ENCODE measurements around the gene CDC42EP3.

CDC42EP3 gene

GRCh38 chr2:37623971-37624900 lies 47.2 kb downstream of the CDC42EP3 start:
- H3K9me3 Mint-ChIP-seq: no peaks in the 10 kb centered on the region
- DNase-seq: no peak
- H3K36me3 Mint-ChIP-seq (ENCODE audit: low read depth): no peaks in the 10 kb centered on the region
- H3K27me3 Mint-ChIP-seq (ENCODE audit: low read depth, poor library complexity): no peaks in the 10 kb centered on the region
- TF ChIP-seq CTCF (IDR thresholded peaks at IDR 0.05): no peak
- H3K4me1 Mint-ChIP-seq: no peaks in the 10 kb centered on the region
- H3K27ac Mint-ChIP-seq: no peak overlapping the region
- no peak overlapping the region for H3K4me3 Mint-ChIP-seq

GRCh38 chr2:37623406-37623805 lies 48.0 kb downstream of the CDC42EP3 start:
- TF ChIP-seq CTCF (IDR thresholded peaks at IDR 0.05): no peak
- H3K9me3 Mint-ChIP-seq: no peaks in the 10 kb centered on the region
- no peaks in the 10 kb centered on the region for H3K4me1 Mint-ChIP-seq
- no peaks in the 10 kb centered on the region for H3K36me3 Mint-ChIP-seq (ENCODE audit: low read depth)
- no peaks in the 10 kb centered on the region for H3K27me3 Mint-ChIP-seq (ENCODE audit: low read depth, poor library complexity)
- no peak overlapping the region for H3K27ac Mint-ChIP-seq
- DNase-seq: no peak
- H3K4me3 Mint-ChIP-seq: no peak overlapping the region

- no peaks in the 10 kb centered on the region for H3K36me3 Mint-ChIP-seq (ENCODE audit: low read depth)
- no peak overlapping the region for H3K4me3 Mint-ChIP-seq
- H3K27ac Mint-ChIP-seq: no peak overlapping the region
- no peaks in the 10 kb centered on the region for H3K9me3 Mint-ChIP-seq
- no peaks in the 10 kb centered on the region for H3K27me3 Mint-ChIP-seq (ENCODE audit: low read depth, poor library complexity)
- TF ChIP-seq CTCF (IDR thresholded peaks at IDR 0.05): no peak
- no peak for DNase-seq
- no peaks in the 10 kb centered on the region for H3K4me1 Mint-ChIP-seq
Observed at GRCh38 chr2:37622450-37623100, 48.9 kb downstream of the CDC42EP3 start.

GRCh38 chr2:37621199-37621598 lies 50.2 kb downstream of the CDC42EP3 start:
- no peaks in the 10 kb centered on the region for H3K36me3 Mint-ChIP-seq (ENCODE audit: low read depth)
- H3K4me1 Mint-ChIP-seq: peaks cover 2% of the 10 kb centered on the region
- H3K4me3 Mint-ChIP-seq: no peak overlapping the region
- H3K27me3 Mint-ChIP-seq (ENCODE audit: low read depth, poor library complexity): no peaks in the 10 kb centered on the region
- DNase-seq: no peak
- no peak overlapping the region for H3K27ac Mint-ChIP-seq
- no peak for TF ChIP-seq CTCF (IDR thresholded peaks at IDR 0.05)
- no peaks in the 10 kb centered on the region for H3K9me3 Mint-ChIP-seq

GRCh38 chr2:37619959-37620300 lies 51.5 kb downstream of the CDC42EP3 start:
- no peak for DNase-seq
- TF ChIP-seq CTCF (IDR thresholded peaks at IDR 0.05): no peak
- H3K27me3 Mint-ChIP-seq (ENCODE audit: low read depth, poor library complexity): no peaks in the 10 kb centered on the region
- H3K27ac Mint-ChIP-seq: no peak overlapping the region
- H3K4me3 Mint-ChIP-seq: no peak overlapping the region
- peaks cover 5% of the 10 kb centered on the region for H3K4me1 Mint-ChIP-seq
- H3K9me3 Mint-ChIP-seq: no peaks in the 10 kb centered on the region
- no peaks in the 10 kb centered on the region for H3K36me3 Mint-ChIP-seq (ENCODE audit: low read depth)
